ENCODE data around the gene RCL1. TPM values are rescaled to one million over a fixed set of nuclear protein-coding genes. Genes with fewer than 3 reads are reported as not detected.

Gene RCL1
- total RNA-seq, 1 experiment from 2014 or later, result 9.5 TPM

DNA sequence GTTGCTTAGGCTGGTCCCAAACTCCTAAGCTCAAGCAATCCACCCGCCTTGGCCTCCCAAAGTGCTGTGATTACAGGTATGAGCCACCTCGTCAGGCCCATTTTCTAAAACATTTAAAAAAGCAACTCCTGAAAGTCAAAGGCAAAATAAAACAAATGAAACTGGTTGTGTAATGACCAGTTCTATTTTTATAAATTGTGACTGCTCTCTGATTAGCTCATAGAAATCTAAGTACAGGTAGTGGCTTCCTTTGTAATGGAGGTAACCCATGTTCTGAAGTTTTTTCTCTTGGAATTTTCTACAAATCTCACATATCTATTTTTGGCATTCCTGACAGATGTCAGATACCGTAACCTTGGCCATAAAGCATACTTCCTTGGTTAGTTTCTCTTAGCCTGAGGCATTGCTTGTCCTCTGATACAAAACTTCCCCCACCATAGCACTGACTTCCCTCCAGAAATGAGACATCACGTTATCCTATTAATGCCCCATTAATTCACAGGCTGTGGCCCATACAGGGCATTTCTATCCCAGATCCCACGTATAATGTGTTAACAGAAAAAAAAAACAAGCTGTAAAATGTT lies 37.6 kb upstream of the RCL1 start:
- Histone ChIP-seq H3F3A (ENCODE audit: insufficient read depth, low read depth) (no peaks in the 10 kb centered on the region), H3K4me2 (no peak overlapping the region), H3K4me1 (replicated peaks; ENCODE audit: insufficient read depth) (no peaks in the 10 kb centered on the region), H4K20me1 (ENCODE audit: insufficient read depth) (no peaks in the 10 kb centered on the region), H2AFZ (no peak overlapping the region), H3K27ac (no peak overlapping the region), H3K27me3 (ENCODE audit: insufficient read depth, low read depth) (no peaks in the 10 kb centered on the region), H3K4me3 (no peak overlapping the region), H3K9me2 (ENCODE audit: insufficient read depth) (no peaks in the 10 kb centered on the region), H3K9me3 (ENCODE audit: insufficient read depth, low read depth) (no peaks in the 10 kb centered on the region), H3K36me3 (ENCODE audit: low read depth) (no peaks in the 10 kb centered on the region), H3K79me2 (ENCODE audit: low read depth) (no peaks in the 10 kb centered on the region)
- BruUV-seq (replicated peaks), result no TSS peak
- DNase-seq, result no peak
- no peak for TF ChIP-seq EZH2 (IDR thresholded peaks at IDR 0.05; ENCODE audit: low read depth)
- TF ChIP-seq, protein P1, sequence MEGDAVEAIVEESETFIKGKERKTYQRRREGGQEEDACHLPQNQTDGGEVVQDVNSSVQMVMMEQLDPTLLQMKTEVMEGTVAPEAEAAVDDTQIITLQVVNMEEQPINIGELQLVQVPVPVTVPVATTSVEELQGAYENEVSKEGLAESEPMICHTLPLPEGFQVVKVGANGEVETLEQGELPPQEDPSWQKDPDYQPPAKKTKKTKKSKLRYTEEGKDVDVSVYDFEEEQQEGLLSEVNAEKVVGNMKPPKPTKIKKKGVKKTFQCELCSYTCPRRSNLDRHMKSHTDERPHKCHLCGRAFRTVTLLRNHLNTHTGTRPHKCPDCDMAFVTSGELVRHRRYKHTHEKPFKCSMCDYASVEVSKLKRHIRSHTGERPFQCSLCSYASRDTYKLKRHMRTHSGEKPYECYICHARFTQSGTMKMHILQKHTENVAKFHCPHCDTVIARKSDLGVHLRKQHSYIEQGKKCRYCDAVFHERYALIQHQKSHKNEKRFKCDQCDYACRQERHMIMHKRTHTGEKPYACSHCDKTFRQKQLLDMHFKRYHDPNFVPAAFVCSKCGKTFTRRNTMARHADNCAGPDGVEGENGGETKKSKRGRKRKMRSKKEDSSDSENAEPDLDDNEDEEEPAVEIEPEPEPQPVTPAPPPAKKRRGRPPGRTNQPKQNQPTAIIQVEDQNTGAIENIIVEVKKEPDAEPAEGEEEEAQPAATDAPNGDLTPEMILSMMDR (conservative IDR thresholded peaks at IDR 0.05), result no peak
- intact Hi-C loops (cut with micrococcal nuclease; ENCODE audit: unreplicated experiment), result loop anchor here (5.0 kb wide), 1 partner anchor 682 kb away; the partner anchor contains the start of gene PLGRKT
- CTCF ChIA-PET, result interaction anchor here (0.6 kb wide), 1 partner anchor 8 kb away, joined by 3 read pairs; no protein-coding TSS in a partner anchor
- POLR2A ChIA-PET (ENCODE audit: unreplicated experiment), result no interaction called here

DNA sequence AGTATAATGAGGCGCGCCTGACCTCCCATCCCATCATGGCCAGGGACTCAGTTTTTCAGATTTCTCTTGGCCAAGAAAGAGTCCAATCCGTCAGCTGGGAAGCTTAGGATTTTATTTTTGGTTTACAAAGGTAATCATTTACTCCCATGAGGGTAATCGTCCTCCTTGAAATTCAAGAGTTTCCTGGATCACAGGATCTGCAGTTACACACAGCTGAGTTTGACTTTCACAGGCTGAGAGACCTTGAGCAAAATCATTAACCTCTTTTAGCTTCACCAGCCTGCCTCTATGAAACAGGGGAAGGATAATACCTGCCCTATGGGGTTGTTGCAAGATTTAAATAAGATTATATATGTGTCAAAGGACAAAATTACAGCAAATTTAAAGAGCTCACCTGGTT lies 36.3 kb upstream of the RCL1 start:
- no peak for TF ChIP-seq EZH2 (IDR thresholded peaks at IDR 0.05; ENCODE audit: low read depth)
- TF ChIP-seq, protein P1 (conservative IDR thresholded peaks at IDR 0.05), result no peak
- Histone ChIP-seq H2AFZ (no peak overlapping the region), H3K9me3 (ENCODE audit: insufficient read depth, low read depth) (no peaks in the 10 kb centered on the region), H3K4me2 (no peak overlapping the region), H3K36me3 (ENCODE audit: low read depth) (no peaks in the 10 kb centered on the region), H3K9me2 (ENCODE audit: insufficient read depth) (no peaks in the 10 kb centered on the region), H3K79me2 (ENCODE audit: low read depth) (no peaks in the 10 kb centered on the region), H3K4me1 (replicated peaks; ENCODE audit: insufficient read depth) (no peaks in the 10 kb centered on the region), H3K4me3 (no peak overlapping the region), H3K27ac (no peak overlapping the region), H4K20me1 (ENCODE audit: insufficient read depth) (no peaks in the 10 kb centered on the region), H3F3A (ENCODE audit: insufficient read depth, low read depth) (no peaks in the 10 kb centered on the region), H3K27me3 (ENCODE audit: insufficient read depth, low read depth) (no peaks in the 10 kb centered on the region)
- BruUV-seq (replicated peaks), result no TSS peak
- CTCF ChIA-PET, result no interaction called here
- intact Hi-C loops (cut with micrococcal nuclease; ENCODE audit: unreplicated experiment), result loop anchor here (5.0 kb wide), 1 partner anchor 681 kb away; the partner anchor contains the start of gene PLGRKT
- POLR2A ChIA-PET (ENCODE audit: unreplicated experiment), result no interaction called here
- DNase-seq, result no peak

DNA sequence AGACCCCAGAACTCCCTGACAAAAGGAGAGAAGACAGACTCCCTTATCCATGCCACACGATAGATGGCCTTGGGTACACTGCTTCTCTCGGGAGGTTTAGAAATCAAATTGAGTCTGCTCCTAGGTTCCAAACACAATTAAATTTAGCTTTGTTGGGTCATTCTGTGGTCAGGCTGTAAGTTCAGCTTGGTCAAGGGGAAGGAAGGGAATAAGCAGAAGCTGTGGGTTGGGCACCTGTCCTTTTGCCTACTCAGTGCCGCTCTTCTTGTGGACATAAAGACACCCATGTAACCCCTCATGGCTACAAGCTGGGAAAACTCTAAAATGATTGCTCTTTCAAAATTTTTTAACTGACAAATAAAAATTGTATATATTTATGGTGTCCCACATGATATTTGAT lies 32.6 kb upstream of the RCL1 start:
- Histone ChIP-seq H3K27me3 (ENCODE audit: insufficient read depth, low read depth) (no peaks in the 10 kb centered on the region), H2AFZ (no peak overlapping the region), H3K4me3 (no peak overlapping the region), H3K79me2 (ENCODE audit: low read depth) (no peaks in the 10 kb centered on the region), H3K4me2 (no peak overlapping the region), H3K9me3 (ENCODE audit: insufficient read depth, low read depth) (no peaks in the 10 kb centered on the region), H3K36me3 (ENCODE audit: low read depth) (no peaks in the 10 kb centered on the region), H4K20me1 (ENCODE audit: insufficient read depth) (no peaks in the 10 kb centered on the region), H3K27ac (no peak overlapping the region), H3K9me2 (ENCODE audit: insufficient read depth) (no peaks in the 10 kb centered on the region), H3K4me1 (replicated peaks; ENCODE audit: insufficient read depth) (0 out of 2 replicates have a peak, but pooled peaks cover 3% of the 10 kb centered on the region), H3F3A (ENCODE audit: insufficient read depth, low read depth) (no peaks in the 10 kb centered on the region)
- DNase-seq, result no peak
- POLR2A ChIA-PET (ENCODE audit: unreplicated experiment), result no interaction called here
- CTCF ChIA-PET, result interaction anchor here (0.8 kb wide), 1 partner anchor 840 kb away, joined by 4 read pairs; no protein-coding TSS in a partner anchor
- intact Hi-C loops (cut with micrococcal nuclease; ENCODE audit: unreplicated experiment), result loop anchor here (5.0 to 10.0 kb wide), 2 partner anchors 165 to 842 kb away; no protein-coding TSS in a partner anchor
- TF ChIP-seq, protein P1 (conservative IDR thresholded peaks at IDR 0.05), result no peak
- no peak for TF ChIP-seq EZH2 (IDR thresholded peaks at IDR 0.05; ENCODE audit: low read depth)
- BruUV-seq (replicated peaks), result no TSS peak
